DMS 273 treated with DMSO at 0.1 percent for 48 hours (cell line): Measurements from ENCODE around the gene SLC35F3.
"Not testable (repeated sequence)": the region's sequence is repeated elsewhere in the genome, so short reads cannot be mapped to it uniquely, and the experiment has no call there.

Experiments used
- DNase-seq: peaks from one replicate; lab custom pipeline; 2025; lab: John Stamatoyannopoulos, UW

Gene SLC35F3

GRCh38 chr1:234289538-234290305 is 385.2 kb downstream of the SLC35F3 start:
- no peak for DNase-seq

- no peak for DNase-seq
Observed at GRCh38 chr1:234292011-234292410, 387.5 kb downstream of the SLC35F3 start.

GRCh38 chr1:234292548-234292947 is 388.1 kb downstream of the SLC35F3 start:
- no peak for DNase-seq

- DNase-seq = no peak
Observed at GRCh38 chr1:234294109-234294817, 389.8 kb downstream of the SLC35F3 start.

GRCh38 chr1:234295068-234295467 is 390.6 kb downstream of the SLC35F3 start:
- DNase-seq = no peak

GRCh38 chr1:234295626-234296025 is 391.1 kb downstream of the SLC35F3 start:
- no peak for DNase-seq

- no peak for DNase-seq
Observed at GRCh38 chr1:234296496-234296895, 392.0 kb downstream of the SLC35F3 start.

GRCh38 chr1:234297668-234298067 is 393.2 kb downstream of the SLC35F3 start:
- DNase-seq = no peak

GRCh38 chr1:234300096-234300495 is 395.6 kb downstream of the SLC35F3 start:
- DNase-seq = no peak

GRCh38 chr1:234301663-234302062 is 397.2 kb downstream of the SLC35F3 start:
- DNase-seq = not testable (repeated sequence)

- no peak for DNase-seq
Observed at GRCh38 chr1:234302354-234302962, 398.0 kb downstream of the SLC35F3 start.

- no peak for DNase-seq
Observed at GRCh38 chr1:234303231-234303630, 398.8 kb downstream of the SLC35F3 start.

- no peak for DNase-seq
Observed at GRCh38 chr1:234307726-234308125, 403.2 kb downstream of the SLC35F3 start.

- DNase-seq = no peak
Observed at GRCh38 chr1:234309243-234309597, 404.7 kb downstream of the SLC35F3 start.

- peak; percentile 76 for DNase-seq
Observed at GRCh38 chr1:234309598-234310459, 405.4 kb downstream of the SLC35F3 start.

GRCh38 chr1:234310460-234310817 is 406.0 kb downstream of the SLC35F3 start:
- no peak for DNase-seq

GRCh38 chr1:234311414-234311813 is 406.9 kb downstream of the SLC35F3 start:
- DNase-seq = no peak

- no peak for DNase-seq
Observed at GRCh38 chr1:234313171-234313570, 408.7 kb downstream of the SLC35F3 start.

GRCh38 chr1:234315091-234315541 is 410.6 kb downstream of the SLC35F3 start:
- DNase-seq = no peak

GRCh38 chr1:234315588-234315987 is 411.1 kb downstream of the SLC35F3 start:
- no peak for DNase-seq

- no peak for DNase-seq
Observed at GRCh38 chr1:234316486-234316885, 412.0 kb downstream of the SLC35F3 start.

GRCh38 chr1:234316937-234317336 is 412.5 kb downstream of the SLC35F3 start:
- DNase-seq = no peak
